Nephron (organoid): ENCODE measurements around the gene MED13.

ENCODE experiments used
- H3K27ac Mint-ChIP-seq, 3 experiments: 2 replicates each; pipeline ENCODE4 v1.8.0; 2020; ENCODE audit warnings: mixed read lengths in 3 of 3, mild to moderate bottlenecking in 2 of 3, moderate library complexity in 1 of 3
- H3K27me3 Mint-ChIP-seq: 2 replicates; pipeline ENCODE4 v1.8.0; 2021; ENCODE audit warnings: low read depth, mild to moderate bottlenecking, moderate library complexity, mixed read lengths
- H3K36me3 Mint-ChIP-seq: 2 replicates; pipeline ENCODE4 v1.8.0; 2020; ENCODE audit warnings: low read depth, mixed read lengths
- H3K4me1 Mint-ChIP-seq: 2 replicates; pipeline ENCODE4 v1.8.0; 2020; ENCODE audit warnings: mixed read lengths
- H3K4me3 Mint-ChIP-seq, 3 experiments: 2 replicates each; pipeline ENCODE4 v1.8.0; 2020; ENCODE audit warnings: mild to moderate bottlenecking in 3 of 3, mixed read lengths in 3 of 3, moderate library complexity in 2 of 3
- H3K9me3 Mint-ChIP-seq: 2 replicates; pipeline ENCODE4 v1.8.0; 2020; ENCODE audit warnings: mixed read lengths
- TF ChIP-seq, protein P1 (sequence below), 3 experiments: fragments of 200-600 bp; sonication (generic); IDR thresholded peaks; one replicate each; pipeline ENCODE4 v1.5.0; 2021; ENCODE audit warnings: antibody characterized with exemption in 3 of 3; ENCODE audit not compliant: unreplicated experiment in 3 of 3

The MED13 gene

GRCh38 chr17:61984821-61985220 is 80.3 kb downstream of the MED13 start:
- Mint-ChIP-seq H3K36me3 (peaks cover 67% of the 10 kb centered on the region), H3K9me3 (no peaks in the 10 kb centered on the region), H3K27ac (peak overlapping the region in 1 of 3 experiments; percentile 37), H3K27me3 (no peaks in the 10 kb centered on the region), H3K4me3 (no peak overlapping the region), H3K4me1 (no peaks in the 10 kb centered on the region)
- TF ChIP-seq, protein P1, sequence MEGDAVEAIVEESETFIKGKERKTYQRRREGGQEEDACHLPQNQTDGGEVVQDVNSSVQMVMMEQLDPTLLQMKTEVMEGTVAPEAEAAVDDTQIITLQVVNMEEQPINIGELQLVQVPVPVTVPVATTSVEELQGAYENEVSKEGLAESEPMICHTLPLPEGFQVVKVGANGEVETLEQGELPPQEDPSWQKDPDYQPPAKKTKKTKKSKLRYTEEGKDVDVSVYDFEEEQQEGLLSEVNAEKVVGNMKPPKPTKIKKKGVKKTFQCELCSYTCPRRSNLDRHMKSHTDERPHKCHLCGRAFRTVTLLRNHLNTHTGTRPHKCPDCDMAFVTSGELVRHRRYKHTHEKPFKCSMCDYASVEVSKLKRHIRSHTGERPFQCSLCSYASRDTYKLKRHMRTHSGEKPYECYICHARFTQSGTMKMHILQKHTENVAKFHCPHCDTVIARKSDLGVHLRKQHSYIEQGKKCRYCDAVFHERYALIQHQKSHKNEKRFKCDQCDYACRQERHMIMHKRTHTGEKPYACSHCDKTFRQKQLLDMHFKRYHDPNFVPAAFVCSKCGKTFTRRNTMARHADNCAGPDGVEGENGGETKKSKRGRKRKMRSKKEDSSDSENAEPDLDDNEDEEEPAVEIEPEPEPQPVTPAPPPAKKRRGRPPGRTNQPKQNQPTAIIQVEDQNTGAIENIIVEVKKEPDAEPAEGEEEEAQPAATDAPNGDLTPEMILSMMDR (IDR thresholded peaks at IDR 0.05; ENCODE audit: unreplicated experiment in 3 of 3): no peak

DNA sequence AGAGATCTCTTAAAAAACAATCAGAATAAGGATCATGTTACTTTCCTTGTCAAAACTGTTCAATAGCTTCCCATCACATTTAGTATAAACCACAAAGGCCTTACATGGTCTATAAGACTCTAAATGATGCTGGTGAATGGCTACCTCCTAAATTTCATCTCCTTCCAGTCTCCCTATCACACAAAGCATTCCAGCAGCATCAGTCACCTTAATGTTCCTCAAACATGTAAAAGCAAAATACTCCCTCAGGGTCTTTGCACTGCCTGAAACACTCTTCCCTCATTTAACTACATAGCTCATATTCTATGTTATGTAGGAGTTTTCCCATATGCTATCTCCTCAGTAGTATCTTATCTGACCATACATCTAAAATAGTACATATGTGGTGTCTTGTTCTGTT is 83.8 kb downstream of the MED13 start:
- Mint-ChIP-seq H3K27ac (no peak overlapping the region), H3K9me3 (no peaks in the 10 kb centered on the region), H3K4me1 (no peaks in the 10 kb centered on the region), H3K27me3 (no peaks in the 10 kb centered on the region), H3K36me3 (peaks cover 76% of the 10 kb centered on the region), H3K4me3 (no peak overlapping the region)
- TF ChIP-seq, protein P1 (IDR thresholded peaks at IDR 0.05; ENCODE audit: unreplicated experiment in 3 of 3): no peak

DNA sequence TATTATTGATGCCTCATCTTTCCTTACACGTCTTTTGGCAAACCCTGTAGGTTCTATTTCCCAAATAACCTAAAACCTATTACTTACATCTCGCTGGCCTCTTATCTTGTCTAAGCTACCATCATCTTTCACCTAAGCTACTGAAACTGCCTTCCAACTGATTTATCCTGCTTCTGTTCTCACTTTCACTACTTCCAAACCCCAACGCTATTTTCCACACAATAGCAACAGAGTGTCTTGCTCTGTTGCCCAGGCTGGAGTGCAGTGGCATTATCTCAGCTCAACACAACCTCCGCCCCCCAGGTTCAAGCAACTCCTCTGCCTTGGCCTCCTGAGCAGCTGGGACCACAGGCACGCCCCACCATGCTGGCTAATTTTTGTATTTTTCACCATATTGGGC is 84.5 kb downstream of the MED13 start:
- Mint-ChIP-seq H3K27ac (no peak overlapping the region), H3K4me1 (no peaks in the 10 kb centered on the region), H3K36me3 (peaks cover 75% of the 10 kb centered on the region), H3K9me3 (no peaks in the 10 kb centered on the region), H3K27me3 (no peaks in the 10 kb centered on the region), H3K4me3 (no peak overlapping the region)
- TF ChIP-seq, protein P1 (IDR thresholded peaks at IDR 0.05; ENCODE audit: unreplicated experiment in 3 of 3): no peak

DNA sequence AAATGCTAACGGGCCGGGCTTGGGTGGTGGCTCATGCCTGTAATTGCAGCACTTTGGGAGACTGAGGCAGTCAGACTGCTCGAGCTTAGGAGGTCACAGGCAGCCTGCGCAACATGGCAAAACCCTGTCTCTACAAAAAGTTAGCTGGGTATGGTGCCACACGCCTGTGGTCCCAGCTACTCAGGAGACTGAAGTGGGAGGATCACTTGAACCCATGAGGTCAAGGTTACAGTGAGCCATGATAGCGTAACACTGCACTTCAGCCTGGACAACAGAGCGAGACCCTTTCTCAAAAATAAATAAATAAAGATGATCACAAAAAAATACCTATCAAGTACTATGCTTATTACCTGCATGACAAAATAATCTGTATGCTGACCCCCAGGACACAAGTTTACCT is 91.0 kb downstream of the MED13 start:
- TF ChIP-seq, protein P1 (IDR thresholded peaks at IDR 0.05; ENCODE audit: unreplicated experiment in 3 of 3): no peak
- H3K27ac Mint-ChIP-seq: no peak overlapping the region
- H3K27me3 Mint-ChIP-seq: no peaks in the 10 kb centered on the region
- H3K4me3 Mint-ChIP-seq: no peak overlapping the region
- no peaks in the 10 kb centered on the region for H3K9me3 Mint-ChIP-seq
- H3K36me3 Mint-ChIP-seq: peaks cover 65% of the 10 kb centered on the region
- H3K4me1 Mint-ChIP-seq: no peaks in the 10 kb centered on the region

GRCh38 chr17:61972311-61972710 is 92.8 kb downstream of the MED13 start:
- H3K4me1 Mint-ChIP-seq: no peaks in the 10 kb centered on the region
- H3K36me3 Mint-ChIP-seq: peaks cover 57% of the 10 kb centered on the region
- H3K9me3 Mint-ChIP-seq: no peaks in the 10 kb centered on the region
- TF ChIP-seq, protein P1 (IDR thresholded peaks at IDR 0.05; ENCODE audit: unreplicated experiment in 3 of 3): no peak
- H3K27me3 Mint-ChIP-seq: no peaks in the 10 kb centered on the region
- no peak overlapping the region for H3K27ac Mint-ChIP-seq
- H3K4me3 Mint-ChIP-seq: no peak overlapping the region

- no peaks in the 10 kb centered on the region for H3K9me3 Mint-ChIP-seq
- H3K27me3 Mint-ChIP-seq: no peaks in the 10 kb centered on the region
- H3K27ac Mint-ChIP-seq: no peak overlapping the region
- no peak overlapping the region for H3K4me3 Mint-ChIP-seq
- TF ChIP-seq, protein P1 (IDR thresholded peaks at IDR 0.05; ENCODE audit: unreplicated experiment in 3 of 3): no peak
- peaks cover 58% of the 10 kb centered on the region for H3K36me3 Mint-ChIP-seq
- H3K4me1 Mint-ChIP-seq: peaks cover 7% of the 10 kb centered on the region
Measured at GRCh38 chr17:61970030-61970429, 95.0 kb downstream of the MED13 start.
